Measurements from ENCODE around the gene C3orf20.

DNA sequence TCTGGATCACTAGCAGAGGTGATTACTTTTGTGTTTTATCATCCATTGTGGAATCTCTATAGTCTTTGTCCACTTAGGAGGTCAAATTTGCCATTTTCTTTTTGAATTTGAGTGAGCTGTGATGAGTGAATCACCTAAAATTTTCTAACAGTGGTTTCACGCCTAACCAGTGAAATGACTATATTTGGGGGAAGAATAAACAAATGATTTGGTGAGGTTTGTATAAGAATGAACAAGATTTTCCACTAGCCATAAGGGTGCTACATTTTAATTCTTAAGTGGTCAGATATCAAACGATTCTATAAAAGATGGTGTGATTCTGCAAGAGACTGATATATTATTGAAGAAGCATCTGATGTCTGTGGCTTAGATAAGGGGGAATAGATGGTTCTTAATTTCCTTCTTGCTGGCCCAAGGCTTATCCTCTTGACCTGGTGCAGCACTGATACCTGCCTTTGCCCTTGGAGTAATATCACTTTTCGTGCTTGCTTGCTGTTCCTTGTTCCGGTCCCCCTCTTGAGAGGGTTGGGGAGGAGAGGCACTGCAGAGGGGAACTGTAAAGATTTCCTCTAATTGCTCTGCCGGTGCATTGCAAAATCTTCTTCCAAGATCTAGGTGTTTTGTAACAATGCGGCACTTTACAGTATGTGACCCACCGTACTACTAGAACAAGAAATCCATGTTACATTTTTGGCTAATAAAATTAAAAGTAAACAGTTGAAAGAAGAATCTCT, 14.5 kb downstream of the C3orf20 start:
- TF ChIP-seq, protein P1, sequence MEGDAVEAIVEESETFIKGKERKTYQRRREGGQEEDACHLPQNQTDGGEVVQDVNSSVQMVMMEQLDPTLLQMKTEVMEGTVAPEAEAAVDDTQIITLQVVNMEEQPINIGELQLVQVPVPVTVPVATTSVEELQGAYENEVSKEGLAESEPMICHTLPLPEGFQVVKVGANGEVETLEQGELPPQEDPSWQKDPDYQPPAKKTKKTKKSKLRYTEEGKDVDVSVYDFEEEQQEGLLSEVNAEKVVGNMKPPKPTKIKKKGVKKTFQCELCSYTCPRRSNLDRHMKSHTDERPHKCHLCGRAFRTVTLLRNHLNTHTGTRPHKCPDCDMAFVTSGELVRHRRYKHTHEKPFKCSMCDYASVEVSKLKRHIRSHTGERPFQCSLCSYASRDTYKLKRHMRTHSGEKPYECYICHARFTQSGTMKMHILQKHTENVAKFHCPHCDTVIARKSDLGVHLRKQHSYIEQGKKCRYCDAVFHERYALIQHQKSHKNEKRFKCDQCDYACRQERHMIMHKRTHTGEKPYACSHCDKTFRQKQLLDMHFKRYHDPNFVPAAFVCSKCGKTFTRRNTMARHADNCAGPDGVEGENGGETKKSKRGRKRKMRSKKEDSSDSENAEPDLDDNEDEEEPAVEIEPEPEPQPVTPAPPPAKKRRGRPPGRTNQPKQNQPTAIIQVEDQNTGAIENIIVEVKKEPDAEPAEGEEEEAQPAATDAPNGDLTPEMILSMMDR (conservative IDR thresholded peaks at IDR 0.05; ENCODE audit: low read depth, low read length) = no peak
- no peak for TF ChIP-seq EZH2 (IDR thresholded peaks at IDR 0.05; ENCODE audit: low read length, unreplicated experiment)

All from PC-3 (cell line).